ENCODE measurements around the gene PRMT5.

PRMT5 gene

DNA sequence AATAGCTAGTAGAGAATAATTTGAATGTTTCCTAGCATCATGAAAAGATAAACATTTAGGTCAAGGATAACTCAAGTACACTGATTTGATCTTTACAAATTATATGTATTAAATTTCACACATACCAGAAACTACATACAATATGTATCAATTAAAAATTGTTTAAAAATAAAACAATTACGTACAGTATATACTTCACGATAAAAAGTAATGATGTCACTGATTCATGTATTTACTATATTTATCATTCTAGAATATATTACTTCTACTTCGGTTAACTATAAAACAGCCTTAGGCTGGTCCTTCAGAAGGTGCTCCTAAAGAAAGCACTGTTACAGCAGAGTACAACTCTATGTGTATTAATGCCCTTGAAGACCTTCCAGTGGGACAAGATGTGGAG is 21.7 kb downstream of the PRMT5 start:
- DNase-seq (ENCODE audit: low read depth) = no peak
- no peak for TF ChIP-seq CTCF (conservative IDR thresholded peaks at IDR 0.05; ENCODE audit: control insufficient read depth, insufficient read depth, low read depth, low read length)
- no peak overlapping the region for H3K4me3 ChIP-seq (ENCODE audit: control insufficient read depth, low read depth, low read length)

- no peak overlapping the region for H3K4me3 ChIP-seq (ENCODE audit: control insufficient read depth, low read depth, low read length)
- no peak for DNase-seq (ENCODE audit: low read depth)
- no peak for TF ChIP-seq CTCF (conservative IDR thresholded peaks at IDR 0.05; ENCODE audit: control insufficient read depth, insufficient read depth, low read depth, low read length)
Observed at GRCh38 chr14:22906073-22906472, 23.1 kb downstream of the PRMT5 start.

GRCh38 chr14:22905627-22906026 is 23.5 kb downstream of the PRMT5 start:
- H3K4me3 ChIP-seq (ENCODE audit: control insufficient read depth, low read depth, low read length) = no peak overlapping the region
- no peak for TF ChIP-seq CTCF (conservative IDR thresholded peaks at IDR 0.05; ENCODE audit: control insufficient read depth, insufficient read depth, low read depth, low read length)
- no peak for DNase-seq (ENCODE audit: low read depth)

GRCh38 chr14:22903742-22904087 is 25.5 kb downstream of the PRMT5 start:
- no peak for DNase-seq (ENCODE audit: low read depth)
- H3K4me3 ChIP-seq (ENCODE audit: control insufficient read depth, low read depth, low read length) = no peak overlapping the region
- no peak for TF ChIP-seq CTCF (conservative IDR thresholded peaks at IDR 0.05; ENCODE audit: control insufficient read depth, insufficient read depth, low read depth, low read length)

DNA sequence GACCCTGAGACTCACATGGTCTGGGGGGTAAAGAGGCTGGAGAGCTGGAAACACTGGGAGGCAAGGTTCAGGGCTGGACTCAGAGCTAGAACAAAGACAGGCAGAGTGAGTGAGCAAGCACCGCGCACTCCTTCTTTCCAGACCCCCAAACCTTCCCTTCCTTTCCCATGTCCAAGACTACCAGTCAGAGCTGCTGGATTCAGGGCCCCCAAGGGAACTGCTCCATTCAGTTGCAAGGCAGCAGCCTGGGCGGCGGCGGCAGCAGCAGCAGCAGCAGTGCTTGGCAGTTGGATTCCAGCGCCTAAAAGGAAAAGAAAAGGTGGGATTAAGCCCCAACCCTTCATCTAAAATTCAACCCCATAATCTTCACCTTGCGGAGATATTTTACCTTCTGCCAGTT is 27.4 kb downstream of the PRMT5 start:
- DNase-seq (ENCODE audit: low read depth) = no peak

GRCh38 chr14:22900081-22900799 is 28.9 kb downstream of the PRMT5 start:
- TF ChIP-seq CTCF (conservative IDR thresholded peaks at IDR 0.05; ENCODE audit: control insufficient read depth, insufficient read depth, low read depth, low read length) = peak; percentile 69
- peak; percentile 79 for DNase-seq (ENCODE audit: low read depth)
- H3K4me3 ChIP-seq (ENCODE audit: control insufficient read depth, low read depth, low read length) = no peak overlapping the region

More for the DNA sequence above, 27.4 kb downstream of the PRMT5 start:
- no peak overlapping the region for H3K4me3 ChIP-seq (ENCODE audit: control insufficient read depth, low read depth, low read length)
- TF ChIP-seq CTCF (conservative IDR thresholded peaks at IDR 0.05; ENCODE audit: control insufficient read depth, insufficient read depth, low read depth, low read length) = no peak

All from fibroblast of mammary gland (primary cell).